Loucy (cell line): ENCODE data around the gene MMP28.

ENCODE experiments used
- H2AFZ ChIP-seq: fragments of 200-600 bp; sonication (generic); 2 replicates; pipeline ENCODE4 v1.6.0; 2016; ENCODE audit warnings: antibody characterized with exemption, mild to moderate bottlenecking, low read length, moderate library complexity
- H3F3A ChIP-seq: fragments of 200-600 bp; 2 replicates; pipeline ENCODE4 v1.6.0; 2016; ENCODE audit warnings: antibody characterized with exemption, low read depth, mild to moderate bottlenecking
- H3K27me3 ChIP-seq: fragments of 200-600 bp; sonication (generic); 2 replicates; pipeline ENCODE4 v1.6.1; 2014; ENCODE audit warnings: low read length, mild to moderate bottlenecking; ENCODE audit not compliant: insufficient read depth, poor library complexity, severe bottlenecking
- H3K36me3 ChIP-seq: fragments of 200-600 bp; sonication (generic); 2 replicates; pipeline ENCODE4 v1.6.1; 2016; ENCODE audit warnings: low read length; ENCODE audit not compliant: insufficient read depth
- H3K4me1 ChIP-seq: fragments of 200-600 bp; sonication (generic); 2 replicates; pipeline ENCODE4 v1.5.1; 2014; ENCODE audit warnings: low read length, mild to moderate bottlenecking; ENCODE audit not compliant: insufficient read depth, poor library complexity, severe bottlenecking
- H3K4me2 ChIP-seq: fragments of 200-600 bp; sonication (generic); 2 replicates; pipeline ENCODE4 v1.6.0; 2014; ENCODE audit warnings: antibody characterized with exemption, low read length, low read depth, mild to moderate bottlenecking; ENCODE audit not compliant: poor library complexity, severe bottlenecking
- H3K4me3 ChIP-seq: fragments of 200-600 bp; sonication (generic); 2 replicates; pipeline ENCODE4 v1.5.1; 2014; ENCODE audit warnings: low read length, mild to moderate bottlenecking, mixed read lengths; ENCODE audit not compliant: poor library complexity, severe bottlenecking
- H3K79me2 ChIP-seq: fragments of 200-600 bp; sonication (generic); 2 replicates; pipeline ENCODE4 v1.6.1; 2014; ENCODE audit warnings: low read length; ENCODE audit not compliant: insufficient read depth
- H3K9ac ChIP-seq: fragments of 200-600 bp; sonication (generic); 2 replicates; pipeline ENCODE4 v1.6.0; 2014; ENCODE audit warnings: mild to moderate bottlenecking, low read depth, low read length, moderate library complexity; ENCODE audit not compliant: poor library complexity, severe bottlenecking
- H3K9me2 ChIP-seq: fragments of 200-600 bp; sonication (generic); replicated peaks from 2 replicates; pipeline ENCODE4 v1.6.1; 2016; ENCODE audit warnings: low read depth, low read length, mixed read lengths
- H3K9me3 ChIP-seq: fragments of 200-600 bp; sonication (generic); 2 replicates; pipeline ENCODE4 v1.6.1; 2014; ENCODE audit warnings: mild to moderate bottlenecking, antibody characterized with exemption, low read length, low read depth; ENCODE audit not compliant: insufficient read depth
- H4K20me1 ChIP-seq: fragments of 200-600 bp; sonication (generic); 2 replicates; pipeline ENCODE4 v1.6.0; 2014; ENCODE audit warnings: antibody characterized with exemption, low read length, mild to moderate bottlenecking; ENCODE audit not compliant: insufficient read depth, poor library complexity, severe bottlenecking
- CTCF ChIP-seq: fragments of 200-600 bp; sonication (generic); conservative IDR thresholded peaks from 2 replicates; pipeline ENCODE4 v1.5.1; 2014; ENCODE audit warnings: mild to moderate bottlenecking, antibody characterized with exemption, low read length
- EZH2phosphoT487 ChIP-seq: fragments of 200-600 bp; IDR thresholded peaks from 2 replicates; pipeline ENCODE4 v1.6.1; 2018; ENCODE audit warnings: antibody characterized with exemption, mild to moderate bottlenecking, moderate library complexity, borderline replicate concordance

MMP28 gene

GRCh38 chr17:35795007-35795870 is at the start of gene MMP28:
MMP28 (minus strand) TSS chr17:35795641; CDS start chr17:35795377, 264 bp downstream.
- H3K9ac ChIP-seq, result peak within 1 kb of the TSS; percentile 61
- no peaks in the 10 kb centered on the region for H3F3A ChIP-seq

DNA sequence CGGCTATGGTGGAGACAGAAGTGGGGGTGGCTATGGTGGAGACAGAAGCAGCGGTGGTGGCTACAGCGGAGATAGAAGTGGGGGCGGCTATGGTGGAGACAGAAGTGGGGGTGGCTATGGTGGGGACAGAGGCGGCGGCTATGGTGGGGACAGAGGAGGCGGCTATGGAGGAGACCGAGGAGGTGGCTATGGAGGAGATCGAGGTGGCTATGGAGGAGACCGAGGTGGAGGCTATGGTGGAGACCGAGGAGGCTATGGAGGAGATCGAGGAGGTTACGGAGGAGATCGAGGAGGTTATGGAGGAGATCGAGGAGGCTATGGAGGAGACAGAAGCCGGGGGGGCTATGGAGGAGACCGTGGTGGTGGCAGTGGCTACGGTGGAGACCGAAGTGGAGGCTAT is 49.1 kb upstream of the MMP28 start:
- no peak overlapping the region for H3K4me2 ChIP-seq
- no peaks in the 10 kb centered on the region for H3K9me3 ChIP-seq
- H3K4me3 ChIP-seq, result no peak overlapping the region
- H3K36me3 ChIP-seq, result peaks cover 88% of the 10 kb centered on the region
- H3K79me2 ChIP-seq, result no peaks in the 10 kb centered on the region
- no peaks in the 10 kb centered on the region for H3K27me3 ChIP-seq
- no peak overlapping the region for H2AFZ ChIP-seq
- H3K9me2 ChIP-seq, result no peaks in the 10 kb centered on the region
- H4K20me1 ChIP-seq, result no peaks in the 10 kb centered on the region
- TF ChIP-seq EZH2phosphoT487 (no peak), CTCF (no peak)
- no peaks in the 10 kb centered on the region for H3K4me1 ChIP-seq
- no peak overlapping the region for H3K9ac ChIP-seq
- H3F3A ChIP-seq, result no peaks in the 10 kb centered on the region

More at GRCh38 chr17:35795007-35795870, at the start of gene MMP28:
- Histone ChIP-seq H3K36me3 (no peaks in the 10 kb centered on the region), H3K27me3 (no peaks in the 10 kb centered on the region), H3K9me2 (no peaks in the 10 kb centered on the region), H4K20me1 (no peaks in the 10 kb centered on the region), H3K79me2 (no peaks in the 10 kb centered on the region), H2AFZ (peak within 1 kb of the TSS; percentile 63), H3K9me3 (no peaks in the 10 kb centered on the region), H3K4me2 (peak within 1 kb of the TSS; percentile 75), H3K4me3 (peak within 1 kb of the TSS; percentile 65), H3K4me1 (peaks cover 11% of the 10 kb centered on the region)
- TF ChIP-seq EZH2phosphoT487, result no peak
- no peak for TF ChIP-seq CTCF

- no peaks in the 10 kb centered on the region for H3K4me1 ChIP-seq
- no peaks in the 10 kb centered on the region for H3K9me2 ChIP-seq
- no peak overlapping the region for H3K4me2 ChIP-seq
- no peaks in the 10 kb centered on the region for H3F3A ChIP-seq
- H2AFZ ChIP-seq, result no peak overlapping the region
- H3K79me2 ChIP-seq, result no peaks in the 10 kb centered on the region
- H3K4me3 ChIP-seq, result no peak overlapping the region
- H3K9ac ChIP-seq, result no peak overlapping the region
- H3K27me3 ChIP-seq, result no peaks in the 10 kb centered on the region
- TF ChIP-seq EZH2phosphoT487 (no peak), CTCF (no peak)
- no peaks in the 10 kb centered on the region for H4K20me1 ChIP-seq
- H3K9me3 ChIP-seq, result no peaks in the 10 kb centered on the region
- peaks cover 88% of the 10 kb centered on the region for H3K36me3 ChIP-seq
These were observed 48.3 kb upstream of the MMP28 start for GRCh38 chr17:35843698-35844097.
